GM23338 (cell line): ENCODE data around the gene CHI3L1.

ENCODE experiments used
- CREB1 ChIP-seq: fragments of 250-450 bp; sonication (Bioruptor Pico); IDR thresholded peaks from 2 replicates; pipeline ENCODE4 v1.5.0; 2020; ENCODE audit warnings: low read depth, mild to moderate bottlenecking, moderate library complexity
- EZH2 ChIP-seq: fragments of 200-600 bp; sonication (generic); IDR thresholded peaks from one replicate; pipeline ENCODE4 v1.8.0; 2017; ENCODE audit warnings: antibody characterized with exemption, mild to moderate bottlenecking, low read depth; ENCODE audit not compliant: unreplicated experiment
- EZH2phosphoT487 ChIP-seq: fragments of 200-600 bp; sonication (generic); IDR thresholded peaks from one replicate; pipeline ENCODE4 v1.8.1; 2018; ENCODE audit warnings: antibody characterized with exemption; ENCODE audit not compliant: unreplicated experiment
- JUNB ChIP-seq: IDR thresholded peaks from one replicate; pipeline ENCODE4 v1.6.1; 2016; ENCODE audit warnings: antibody characterized with exemption; ENCODE audit not compliant: unreplicated experiment
- NANOG ChIP-seq: IDR thresholded peaks from 2 replicates; pipeline ENCODE4 v1.6.1; 2016; ENCODE audit warnings: antibody characterized with exemption, borderline replicate concordance
- POLR2AphosphoS5 ChIP-seq: IDR thresholded peaks from 2 replicates; pipeline ENCODE4 v1.6.1; 2016; ENCODE audit warnings: antibody characterized with exemption, low read depth
- REST ChIP-seq: IDR thresholded peaks from one replicate; pipeline ENCODE4 v1.6.1; 2018; ENCODE audit warnings: antibody characterized with exemption; ENCODE audit not compliant: unreplicated experiment
- ZNF114 ChIP-seq: fragments of 250-450 bp; sonication (Bioruptor Pico); IDR thresholded peaks from 2 replicates; pipeline ENCODE4 v1.5.0; 2020; ENCODE audit warnings: mild to moderate bottlenecking, moderate library complexity
- ZNF331 ChIP-seq: fragments of 250-450 bp; sonication (Bioruptor Pico); IDR thresholded peaks from 2 replicates; pipeline ENCODE4 v1.5.0; 2020; ENCODE audit warnings: low read depth, mild to moderate bottlenecking, moderate library complexity
- ZNF462 ChIP-seq: fragments of 250-450 bp; sonication (Bioruptor Pico); IDR thresholded peaks from 2 replicates; pipeline ENCODE4 v1.5.0; 2020; ENCODE audit warnings: mild to moderate bottlenecking, moderate library complexity
- TF ChIP-seq, protein P1 (sequence below), 2 experiments: fragments of 200-600 bp in 1 of 2; sonication (generic) in 1 of 2; conservative IDR thresholded peaks; 2 replicates each; pipeline versions ENCODE4 v1.5.1 to v1.6.1; 2016 to 2017; ENCODE audit warnings: antibody characterized with exemption in 2 of 2, low read depth in 2 of 2, mild to moderate bottlenecking in 2 of 2, moderate library complexity in 1 of 2

DNA sequence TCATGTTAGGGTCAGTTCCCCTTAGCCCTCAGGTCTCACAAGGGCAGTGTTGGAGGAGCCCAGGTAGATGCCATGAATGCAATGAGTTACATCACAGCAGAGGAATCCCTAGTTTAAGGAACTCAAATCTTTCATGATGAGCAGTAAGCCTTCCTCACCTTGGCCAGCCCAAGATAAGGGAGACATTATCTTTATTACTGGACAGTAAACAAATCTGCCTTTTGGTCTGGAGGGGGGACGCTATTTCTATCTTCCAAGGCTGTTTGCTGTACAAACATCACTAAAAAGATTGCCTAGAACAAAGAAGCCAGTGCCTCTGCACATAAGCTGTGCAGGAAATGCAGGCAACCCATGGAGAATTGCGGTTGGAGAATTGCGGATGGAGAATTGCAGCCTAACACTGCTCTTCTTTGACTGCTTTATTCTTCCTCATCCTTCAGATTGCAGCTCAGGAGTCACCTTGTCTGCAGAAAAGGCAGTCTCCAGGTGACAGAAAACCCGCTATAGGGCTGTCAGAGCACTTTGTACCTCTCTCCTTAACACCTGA lies 2.3 kb upstream of the CHI3L1 start:
- TF ChIP-seq EZH2phosphoT487: no peak
- no peak for TF ChIP-seq POLR2AphosphoS5
- no peak for TF ChIP-seq ZNF114 (CRISPR knock-in tag)
- TF ChIP-seq EZH2: no peak
- TF ChIP-seq, protein P1, sequence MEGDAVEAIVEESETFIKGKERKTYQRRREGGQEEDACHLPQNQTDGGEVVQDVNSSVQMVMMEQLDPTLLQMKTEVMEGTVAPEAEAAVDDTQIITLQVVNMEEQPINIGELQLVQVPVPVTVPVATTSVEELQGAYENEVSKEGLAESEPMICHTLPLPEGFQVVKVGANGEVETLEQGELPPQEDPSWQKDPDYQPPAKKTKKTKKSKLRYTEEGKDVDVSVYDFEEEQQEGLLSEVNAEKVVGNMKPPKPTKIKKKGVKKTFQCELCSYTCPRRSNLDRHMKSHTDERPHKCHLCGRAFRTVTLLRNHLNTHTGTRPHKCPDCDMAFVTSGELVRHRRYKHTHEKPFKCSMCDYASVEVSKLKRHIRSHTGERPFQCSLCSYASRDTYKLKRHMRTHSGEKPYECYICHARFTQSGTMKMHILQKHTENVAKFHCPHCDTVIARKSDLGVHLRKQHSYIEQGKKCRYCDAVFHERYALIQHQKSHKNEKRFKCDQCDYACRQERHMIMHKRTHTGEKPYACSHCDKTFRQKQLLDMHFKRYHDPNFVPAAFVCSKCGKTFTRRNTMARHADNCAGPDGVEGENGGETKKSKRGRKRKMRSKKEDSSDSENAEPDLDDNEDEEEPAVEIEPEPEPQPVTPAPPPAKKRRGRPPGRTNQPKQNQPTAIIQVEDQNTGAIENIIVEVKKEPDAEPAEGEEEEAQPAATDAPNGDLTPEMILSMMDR (conservative IDR thresholded peaks at IDR 0.05; ENCODE audit: low read depth in 2 of 2): no peak
- TF ChIP-seq REST: no peak
- TF ChIP-seq JUNB: no peak
- TF ChIP-seq NANOG: no peak
- TF ChIP-seq ZNF331 (CRISPR knock-in tag): no peak
- no peak for TF ChIP-seq CREB1 (CRISPR knock-in tag)
- no peak for TF ChIP-seq ZNF462 (CRISPR knock-in tag)
